Left renal cortex interstitium (tissue), 4 donors: ENCODE results near the gene GPR39. TPM values are rescaled to one million over a fixed set of nuclear protein-coding genes. Genes with fewer than 3 reads are reported as not detected.

ENCODE experiments used
- DNase-seq, 4 donors: peaks; one replicate each; pipeline ENCODE4 v3.0.0-alpha.2; 2013; ENCODE audit warnings: low read depth in 4 of 4, low spot score in 2 of 4, missing footprints in 1 of 4
- polyA plus RNA-seq, 4 donors: library from polyadenylated mRNA; unstranded; fragments of 120-200 nt; gene quantifications; one replicate each; pipeline ENCODE4 v1.2.1, GENCODE V29; 2013; ENCODE audit not compliant: insufficient read length in 4 of 4

The GPR39 gene
- polyA plus RNA-seq, 4 donors = 3.0 to 4.6 (median 3.5) TPM

DNA sequence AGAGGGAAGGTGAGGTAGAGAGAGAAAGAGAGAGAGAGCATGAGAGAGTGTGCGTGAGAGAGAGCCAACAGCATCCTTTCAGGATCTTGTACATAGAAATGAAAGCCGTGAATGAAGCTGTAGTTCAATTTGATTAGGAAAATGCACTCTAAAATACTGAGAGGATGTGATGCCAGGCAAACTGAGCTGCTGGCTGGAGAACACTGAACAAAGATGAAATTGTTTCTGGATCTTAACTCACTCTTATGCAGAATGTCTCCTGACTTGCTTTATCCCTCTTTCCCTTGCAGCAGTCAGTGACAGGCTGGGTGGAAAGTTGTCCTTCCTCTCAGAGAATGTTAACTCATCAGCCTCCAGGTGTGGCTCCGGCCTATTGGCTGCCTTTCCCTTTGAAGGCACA lies 242.7 kb downstream of the GPR39 start:
- DNase-seq = no peak

DNA sequence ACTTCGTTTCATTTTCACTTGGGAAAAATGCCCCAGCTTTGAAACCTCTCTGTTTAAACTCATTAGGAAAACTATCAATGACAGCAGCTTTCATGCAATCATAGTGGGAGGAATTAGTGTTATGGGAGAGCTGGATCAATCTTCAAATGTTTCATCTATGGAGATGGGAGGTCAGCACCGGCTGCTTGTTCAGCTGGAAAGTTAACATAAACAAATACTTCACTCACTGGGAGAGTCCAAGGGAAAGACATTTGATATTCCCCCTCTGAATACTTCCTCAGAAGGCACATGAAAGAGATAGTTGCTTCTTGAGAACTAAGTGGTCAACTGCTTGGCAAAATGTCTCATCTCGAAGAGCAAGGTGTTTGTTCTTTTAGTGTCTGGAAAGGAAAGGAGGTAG lies 246.1 kb downstream of the GPR39 start:
- no peak for DNase-seq

DNA sequence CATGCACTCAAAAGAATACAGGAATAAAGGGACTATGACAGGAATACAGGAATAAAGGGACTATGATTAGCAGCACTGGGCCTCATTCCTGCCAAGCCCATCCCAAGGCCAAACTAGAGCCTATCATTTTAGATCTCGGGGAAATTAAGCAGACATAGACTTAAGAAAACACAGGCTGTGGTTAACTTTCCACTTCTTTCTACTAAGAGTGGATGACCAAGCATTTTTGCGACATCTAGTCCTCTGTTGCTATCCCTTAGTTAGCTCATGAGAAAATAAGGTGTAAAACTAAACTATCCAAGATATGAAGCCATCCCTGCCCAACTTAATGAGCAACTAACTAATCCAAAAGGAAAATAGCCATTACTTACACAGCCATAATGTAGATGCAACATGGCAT lies 247.5 kb downstream of the GPR39 start:
- DNase-seq = no peak

DNA sequence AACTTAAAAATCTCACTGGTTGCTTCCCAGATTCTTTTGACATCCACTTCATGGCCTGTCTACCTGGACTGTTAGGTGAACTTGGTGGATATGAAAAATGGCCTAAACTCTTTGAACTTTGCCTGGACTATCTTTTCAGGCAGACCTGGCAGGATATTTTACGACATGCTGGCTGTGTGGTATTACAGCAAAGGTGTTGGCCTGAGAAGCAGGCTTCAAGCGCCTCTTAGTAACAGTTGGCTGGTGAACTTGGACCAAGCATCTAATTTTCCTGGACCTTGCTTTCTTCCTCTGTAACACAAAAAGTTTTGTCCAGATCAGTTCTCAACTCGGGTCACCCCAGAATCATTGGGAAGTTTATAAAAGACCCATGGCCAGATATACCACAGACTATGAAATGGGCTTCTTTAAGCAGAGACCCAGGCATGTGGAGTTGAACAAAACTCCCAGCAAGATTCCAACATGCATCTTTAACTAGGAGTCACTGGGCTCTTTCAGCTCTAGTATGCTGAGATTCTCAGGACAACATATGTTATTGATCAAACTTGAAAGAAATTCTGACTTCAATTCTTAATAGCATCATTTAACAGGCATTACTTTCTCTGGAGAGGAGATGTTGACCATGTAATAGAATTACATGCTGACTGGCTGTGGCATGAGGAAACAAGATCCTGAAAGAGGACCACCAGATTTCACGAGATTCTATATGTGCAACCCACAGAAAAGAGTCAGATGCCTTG lies 249.0 kb downstream of the GPR39 start:
- DNase-seq = no peak

DNA sequence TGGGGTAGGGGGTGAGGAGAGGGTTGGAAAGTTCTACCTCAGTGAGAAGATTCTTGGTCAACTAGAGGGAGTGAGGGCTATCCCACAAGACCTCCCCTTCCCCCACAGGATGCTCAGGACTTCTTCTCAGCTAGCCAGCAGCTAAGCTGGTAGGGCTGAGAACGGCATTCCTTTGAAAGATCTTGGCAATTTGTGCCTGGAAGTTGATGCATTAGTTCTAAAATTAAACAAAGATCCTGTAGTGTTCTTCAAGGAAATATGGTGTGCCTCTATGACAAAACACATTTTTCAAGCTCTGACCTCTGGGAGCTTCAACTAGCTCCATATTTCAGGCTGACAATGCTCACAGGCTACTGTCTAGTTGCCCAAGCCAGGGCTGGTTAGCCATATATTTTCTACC lies 251.1 kb downstream of the GPR39 start:
- DNase-seq = no peak

DNA sequence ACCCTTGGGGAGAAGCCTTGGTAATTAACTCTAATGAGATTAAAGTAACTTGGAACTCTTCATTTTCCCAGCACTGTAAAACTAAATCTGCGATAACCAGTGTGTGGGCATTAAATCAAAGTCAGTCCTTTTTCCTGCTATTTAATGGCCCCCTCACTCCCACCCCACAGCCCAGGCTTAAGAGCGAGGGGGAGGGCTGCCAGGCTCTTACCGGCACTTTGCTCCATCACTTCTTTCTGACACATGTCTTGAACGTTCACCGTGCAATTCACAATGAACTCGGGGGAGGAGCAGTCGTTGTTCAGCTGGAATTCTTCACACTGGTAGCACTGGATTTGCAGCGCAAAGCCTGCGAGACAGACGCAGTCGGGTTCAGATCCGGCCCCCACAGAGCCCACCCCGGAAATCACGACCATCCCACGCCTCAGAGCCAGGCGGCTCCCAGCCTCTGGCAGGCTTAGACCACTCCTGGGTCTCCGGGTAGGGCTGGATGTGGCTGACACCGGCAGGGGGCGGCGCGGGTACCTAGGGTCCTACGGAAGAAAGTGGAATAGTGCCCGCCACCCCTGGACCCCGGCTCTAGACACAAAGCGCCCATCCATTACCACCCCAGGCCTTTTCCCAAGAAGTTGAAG lies 251.7 kb downstream of the GPR39 start:
- DNase-seq = no peak

DNA sequence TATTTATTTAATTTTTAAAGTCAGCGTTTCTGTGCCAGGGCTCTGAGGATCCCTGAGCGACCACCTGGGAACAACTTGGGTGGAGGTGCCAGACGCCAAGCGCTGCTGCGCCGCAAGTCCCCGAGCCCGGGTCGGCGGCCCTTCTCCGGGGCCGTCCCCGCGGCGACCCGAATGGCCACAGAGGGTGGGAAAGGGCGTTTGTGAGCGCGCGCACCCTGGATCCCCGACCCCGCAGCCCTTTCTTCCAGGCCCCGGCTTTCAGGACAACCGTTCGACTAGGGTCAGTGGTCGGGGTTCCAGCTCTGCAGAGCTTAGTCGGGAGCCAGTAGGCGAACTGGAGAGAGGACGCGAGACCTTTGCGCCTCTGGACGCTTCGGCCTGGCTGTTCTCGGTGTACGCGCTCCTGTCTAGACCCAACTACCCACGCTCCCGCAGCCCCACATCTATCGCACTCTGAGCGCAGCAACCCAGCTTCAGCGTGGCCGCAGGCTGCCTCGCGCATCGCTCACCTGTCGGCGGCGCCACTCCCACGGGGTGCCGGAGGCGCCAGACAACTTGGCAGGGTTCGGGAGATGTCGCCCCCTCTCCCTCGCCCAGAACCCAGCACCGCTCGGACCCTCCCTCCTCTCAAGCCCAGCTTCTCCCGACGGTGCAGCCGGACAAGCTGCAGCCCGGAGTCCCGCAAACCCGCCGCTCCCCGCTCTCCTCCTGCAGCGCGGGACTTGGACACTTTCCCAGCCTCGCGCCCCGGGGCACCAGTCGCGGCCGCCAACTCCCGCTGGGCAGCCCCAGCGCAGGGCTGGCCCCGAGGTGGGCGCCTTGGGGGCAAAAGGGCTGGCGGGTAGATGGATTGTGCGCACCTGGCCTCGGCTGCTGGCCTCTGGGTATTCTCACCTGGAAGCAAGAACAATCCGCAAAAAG lies 252.6 kb downstream of the GPR39 start:
- no peak for DNase-seq

DNA sequence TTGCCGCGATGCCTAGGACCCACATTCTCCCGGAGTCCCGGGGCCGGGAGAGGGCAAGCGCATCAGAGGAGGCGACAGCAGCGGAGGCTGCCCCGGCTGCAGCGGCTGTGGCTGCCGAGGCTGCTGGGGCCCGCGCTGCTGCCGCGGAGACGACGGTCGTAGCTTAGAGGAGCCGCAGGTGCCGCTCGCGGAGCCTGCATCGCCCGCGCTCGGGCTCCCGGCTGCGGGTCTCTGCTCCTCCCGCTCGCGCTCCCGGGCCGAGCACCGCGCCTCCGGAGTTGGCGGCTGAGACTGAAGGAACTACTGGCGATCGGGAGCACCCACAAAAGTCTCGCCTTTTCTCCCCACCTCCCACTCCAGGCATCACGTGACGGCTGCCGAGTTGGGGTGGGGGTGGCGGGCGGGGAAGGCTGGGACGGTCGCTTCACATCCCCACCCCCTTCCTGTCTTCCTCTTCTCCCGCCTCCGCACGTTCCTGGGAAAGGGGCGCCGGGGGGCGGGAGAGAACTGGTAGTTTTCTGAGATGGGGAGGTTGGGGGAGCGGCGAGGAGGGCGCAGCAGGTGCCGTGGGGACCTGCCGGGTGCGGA lies 253.4 kb downstream of the GPR39 start, which contains the start of gene LYPD1:
Gene LYPD1, minus strand, starts transcription at position 298 of the 588 bp plus-strand sequence. Its CDS starts 273 bp downstream, at position 25.
- DNase-seq = no peak

DNA sequence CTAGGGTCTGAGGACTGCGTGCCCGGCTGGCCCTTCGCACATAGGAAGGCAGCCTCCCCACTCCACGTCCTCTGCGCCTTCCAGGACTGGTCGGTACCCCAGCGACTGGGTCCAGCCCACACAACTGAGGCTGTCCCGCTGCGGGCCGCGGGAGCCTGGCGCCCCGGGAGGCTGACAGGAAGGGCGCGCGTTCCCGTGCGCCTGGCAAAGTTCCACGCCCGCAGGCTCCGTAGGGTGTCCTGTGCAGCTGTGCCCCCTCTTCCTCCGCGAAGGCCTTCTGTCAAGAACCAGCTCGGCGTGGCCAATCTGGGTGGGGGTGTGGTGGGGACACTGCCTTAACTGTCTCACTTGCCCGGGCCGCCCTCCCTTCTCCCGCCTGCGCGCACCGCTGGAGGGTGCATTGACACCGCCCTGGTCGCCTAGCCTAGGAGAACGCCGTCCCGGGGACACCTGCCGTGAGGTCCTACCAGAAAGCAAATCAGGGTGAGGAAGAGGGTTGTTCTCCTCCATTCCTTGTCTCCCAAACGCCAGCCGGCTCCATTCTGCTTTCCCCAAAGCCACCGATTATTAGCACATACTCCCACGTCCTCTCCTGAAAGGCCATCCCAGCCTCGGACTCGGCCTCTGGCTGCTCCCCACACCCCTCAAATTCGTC lies 254.0 kb downstream of the GPR39 start:
- DNase-seq = no peak

DNA sequence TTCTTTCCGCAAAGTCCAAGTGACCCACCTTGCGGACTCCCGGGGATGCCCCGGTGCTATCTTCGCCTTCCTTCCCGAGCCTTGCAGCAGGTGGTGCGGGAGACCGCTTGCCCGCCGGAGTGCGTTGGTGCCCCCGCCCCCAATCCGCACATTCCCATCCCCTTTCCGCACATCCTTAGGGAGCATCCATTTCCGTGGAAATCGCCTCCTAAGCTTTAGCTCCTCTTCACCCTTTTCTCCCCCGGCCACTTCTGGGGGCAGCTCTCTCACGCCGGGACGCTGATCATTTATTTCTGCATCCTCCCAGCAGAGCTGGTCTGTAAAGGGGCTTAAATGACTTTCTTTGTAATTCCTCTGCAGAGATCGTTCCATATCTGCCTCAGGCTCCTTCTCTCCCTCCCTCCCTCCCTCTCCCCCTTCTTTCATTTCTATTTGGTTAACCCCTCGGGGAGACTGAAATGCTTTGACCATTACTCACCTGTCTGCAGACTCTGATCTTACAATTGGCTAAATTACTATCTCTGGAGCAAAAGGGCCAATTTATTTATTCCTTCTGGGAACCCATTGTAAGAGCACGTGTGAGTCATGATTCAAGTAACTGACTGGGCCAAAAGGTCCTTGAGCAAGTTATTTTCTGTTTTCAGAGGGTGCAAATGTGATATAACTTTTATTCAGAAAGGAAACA lies 254.7 kb downstream of the GPR39 start:
- DNase-seq = no peak

DNA sequence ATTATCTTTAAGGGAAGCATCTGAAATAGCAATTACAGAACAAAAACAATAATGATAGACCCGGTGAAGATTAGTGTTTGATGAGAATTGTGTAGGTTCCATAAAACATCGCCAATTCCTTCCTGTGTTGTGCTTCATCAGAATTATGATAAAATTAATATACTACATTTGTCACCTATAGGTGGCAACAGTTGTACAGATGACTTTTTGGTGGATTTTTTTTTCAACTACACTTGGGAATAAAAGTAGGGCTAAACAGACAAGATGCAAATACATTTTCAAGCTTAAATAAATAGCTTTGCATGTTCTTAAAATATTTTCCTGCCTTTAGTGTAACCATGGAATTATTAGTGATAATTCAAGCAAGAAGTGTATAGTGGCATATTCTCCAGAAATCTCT lies 260.4 kb downstream of the GPR39 start:
- DNase-seq = no peak

DNA sequence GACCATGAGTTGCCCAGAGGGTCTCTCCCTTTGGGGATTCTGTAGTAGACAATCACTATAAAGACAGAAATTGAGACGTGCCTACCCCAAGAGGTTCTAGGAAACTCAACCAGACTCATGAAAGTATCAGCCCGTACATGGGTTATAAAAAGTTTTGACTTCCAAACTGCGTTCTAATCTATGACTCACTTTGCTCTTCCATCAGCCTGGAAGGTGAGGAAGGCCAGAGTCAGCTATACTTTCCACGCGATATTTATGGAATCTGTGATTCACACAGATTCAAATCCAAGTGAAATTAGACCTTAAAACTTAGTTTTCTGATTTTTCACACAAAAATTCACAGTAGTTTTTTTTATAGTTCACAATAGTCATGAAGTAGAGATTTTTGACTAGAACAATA lies 261.1 kb downstream of the GPR39 start:
- no peak for DNase-seq

DNA sequence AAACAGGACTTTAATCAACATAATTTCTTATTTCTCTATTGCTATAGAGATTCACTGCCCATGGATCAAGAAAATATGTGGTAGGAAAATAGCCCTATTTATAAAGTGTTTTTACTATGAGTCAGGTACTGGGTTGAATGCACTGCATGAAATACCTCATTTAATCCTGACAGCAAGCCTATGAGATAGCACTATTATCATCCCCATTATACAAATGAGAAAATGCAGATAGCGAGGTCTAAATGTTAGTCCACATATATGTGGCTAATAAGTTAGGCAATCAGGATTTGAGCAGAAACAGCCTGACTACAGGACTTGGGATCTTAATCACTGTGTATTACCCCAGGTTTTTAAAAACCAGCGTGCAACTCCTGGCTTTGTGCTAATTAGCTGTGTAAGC lies 261.9 kb downstream of the GPR39 start:
- DNase-seq = no peak

DNA sequence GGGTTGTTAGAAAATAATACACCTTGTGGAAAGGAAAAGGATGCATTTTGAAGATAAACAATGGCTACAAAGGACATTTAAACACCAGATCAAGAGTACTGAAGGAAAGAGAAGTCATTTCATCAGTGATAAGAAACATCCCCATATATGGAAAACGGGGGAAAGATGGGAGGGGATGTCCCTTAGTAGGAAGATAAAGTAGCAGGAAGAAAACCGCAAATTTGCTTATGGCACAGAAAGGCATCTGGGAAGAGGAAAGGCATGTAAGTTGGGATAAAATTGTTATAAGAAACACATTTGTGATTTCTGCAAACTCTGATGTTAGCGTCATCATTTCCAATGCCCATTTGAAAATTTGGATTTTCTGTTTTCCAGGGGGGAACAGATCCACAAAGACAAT lies 263.9 kb downstream of the GPR39 start:
- no peak for DNase-seq

DNA sequence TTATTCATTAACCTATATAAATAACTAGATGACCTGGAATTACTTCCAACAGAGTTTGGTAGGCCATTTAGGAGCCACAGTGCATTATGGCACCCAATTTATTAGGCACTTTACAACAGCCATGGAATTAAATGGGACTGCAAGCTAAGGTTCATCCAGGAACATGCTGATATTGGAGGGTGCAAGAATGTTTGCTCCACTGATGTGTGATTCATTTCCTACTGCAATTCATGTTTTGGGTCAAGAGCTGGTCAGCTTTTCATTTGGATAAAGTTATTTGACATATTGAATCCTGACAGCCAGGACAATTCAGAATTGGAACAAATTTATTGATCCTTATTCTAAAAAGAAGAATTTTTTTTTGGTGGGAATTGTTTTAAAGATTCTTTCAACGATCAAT lies 265.2 kb downstream of the GPR39 start:
- DNase-seq = no peak

DNA sequence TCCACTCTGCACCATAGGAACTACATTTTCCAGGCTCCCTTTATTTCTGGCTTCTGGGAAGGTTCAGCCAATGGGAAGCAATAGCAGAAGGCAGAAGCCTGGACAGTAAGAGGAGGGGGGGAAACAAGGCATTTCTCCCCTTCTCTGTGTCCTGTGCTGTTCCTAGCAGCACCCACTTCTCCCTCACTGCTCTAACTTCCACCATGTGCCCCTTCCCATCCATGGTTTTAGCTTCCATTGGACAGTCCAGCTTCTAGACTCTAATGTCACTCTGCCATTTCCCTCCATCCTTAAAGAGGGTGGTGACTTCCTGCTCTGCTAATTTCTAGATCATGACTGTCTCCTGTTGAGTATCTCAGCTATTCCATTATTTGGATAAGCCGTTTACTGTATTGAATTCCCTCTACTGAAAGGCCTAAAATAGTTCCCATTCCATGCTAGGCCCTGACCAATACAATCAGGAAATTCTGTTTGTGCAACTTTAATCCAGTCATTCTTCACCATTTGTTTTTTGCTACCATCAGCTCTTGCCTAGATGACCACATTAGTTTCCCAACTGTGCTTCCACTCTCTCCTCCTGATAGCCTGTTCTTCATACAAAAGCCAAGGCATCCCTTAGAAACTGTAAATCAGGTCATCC lies 274.2 kb downstream of the GPR39 start:
- DNase-seq = no peak

DNA sequence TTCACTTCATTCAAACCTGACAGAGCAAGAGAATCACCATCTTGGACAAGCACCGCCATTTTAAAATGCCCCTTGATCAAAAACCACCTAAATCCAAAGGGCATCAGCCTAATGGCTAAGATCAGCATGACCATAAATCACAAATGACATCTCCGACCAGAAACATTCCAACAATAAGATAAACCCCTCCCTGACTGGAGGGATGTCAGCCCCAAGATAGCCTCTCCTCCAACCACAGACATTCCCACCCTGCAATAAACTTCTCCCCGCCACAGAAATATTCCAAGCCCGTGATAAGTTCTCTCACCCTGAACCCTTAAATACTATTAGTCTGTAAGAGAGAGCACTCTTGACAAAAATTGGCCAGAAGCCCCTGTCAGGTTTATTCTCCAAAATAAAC lies 275.0 kb downstream of the GPR39 start:
- no peak for DNase-seq

DNA sequence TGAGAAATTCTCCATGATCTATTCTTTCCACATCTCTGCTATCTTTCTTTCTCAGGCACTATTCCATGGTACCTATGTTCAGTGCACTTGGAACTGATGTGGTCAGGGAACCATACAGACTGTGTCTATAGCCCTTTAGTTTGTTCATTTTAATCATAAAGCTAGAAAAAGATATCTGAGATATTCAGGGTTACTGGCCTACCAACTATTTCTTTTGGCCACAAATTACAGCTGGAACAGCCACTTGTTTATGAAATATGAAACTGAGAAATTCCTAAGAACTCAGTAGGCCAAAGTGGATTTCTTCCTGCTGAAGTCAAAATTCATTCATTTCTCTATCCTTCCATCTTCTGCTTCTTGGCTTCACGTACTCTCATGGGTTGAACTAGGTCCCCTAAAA lies 276.2 kb downstream of the GPR39 start:
- no peak for DNase-seq
